ENCODE measurements around the gene PIM2.
"Not testable (repeated sequence)": the region's sequence is repeated elsewhere in the genome, so short reads cannot be mapped to it uniquely, and the experiment has no call there.

PIM2 gene

DNA sequence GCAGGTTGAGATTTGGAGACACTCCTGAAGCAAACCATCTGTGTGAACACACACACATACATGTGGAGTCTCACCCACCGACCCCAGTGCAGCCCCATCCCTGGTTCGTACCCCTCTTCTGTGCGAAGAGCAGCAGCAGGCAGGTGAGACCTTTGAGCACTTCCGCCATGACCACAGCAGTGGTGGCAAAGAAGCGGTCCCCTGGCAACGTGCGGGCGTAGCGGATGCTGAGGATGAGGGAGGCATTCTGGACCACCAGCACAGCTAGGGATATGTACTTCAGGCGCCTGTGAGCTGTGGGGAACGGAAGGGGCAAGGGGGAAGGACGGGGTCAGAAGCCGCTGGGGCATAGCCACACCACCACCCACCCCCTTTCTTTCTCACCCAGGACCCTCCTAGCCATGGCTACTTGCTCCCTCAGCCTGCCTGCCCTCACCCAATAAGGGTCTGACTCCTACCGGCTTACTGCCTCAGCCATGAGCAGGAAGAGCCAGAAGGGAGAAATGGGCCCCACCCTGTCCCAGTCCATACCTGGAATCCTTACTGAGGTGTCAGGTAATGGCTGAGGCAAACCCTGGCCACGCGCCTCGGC lies 9.0 kb downstream of the PIM2 start:
- DNase-seq, result no peak

DNA sequence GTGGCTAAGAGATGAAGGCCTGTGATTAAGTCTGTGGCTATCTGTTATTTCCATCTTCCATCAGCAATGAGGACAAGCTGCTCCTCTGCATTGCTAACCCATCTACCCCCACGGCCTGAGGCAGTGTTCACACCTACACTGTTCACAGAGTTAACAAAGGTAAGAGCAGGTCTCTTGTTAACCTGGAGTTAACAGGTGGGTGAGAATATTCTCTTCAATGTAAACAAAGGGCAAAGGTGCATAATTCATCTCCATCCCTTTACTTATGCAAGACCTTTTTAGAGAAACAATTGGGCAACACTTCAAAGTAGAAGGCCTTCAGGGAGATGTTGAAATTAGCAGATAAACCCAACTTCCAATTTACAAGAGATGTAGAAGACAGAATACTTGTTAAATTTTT lies 10.2 kb downstream of the PIM2 start:
- no peak for DNase-seq

GRCh38 chrX:48905090-48905790 lies 13.6 kb downstream of the PIM2 start:
- DNase-seq, result no peak

DNA sequence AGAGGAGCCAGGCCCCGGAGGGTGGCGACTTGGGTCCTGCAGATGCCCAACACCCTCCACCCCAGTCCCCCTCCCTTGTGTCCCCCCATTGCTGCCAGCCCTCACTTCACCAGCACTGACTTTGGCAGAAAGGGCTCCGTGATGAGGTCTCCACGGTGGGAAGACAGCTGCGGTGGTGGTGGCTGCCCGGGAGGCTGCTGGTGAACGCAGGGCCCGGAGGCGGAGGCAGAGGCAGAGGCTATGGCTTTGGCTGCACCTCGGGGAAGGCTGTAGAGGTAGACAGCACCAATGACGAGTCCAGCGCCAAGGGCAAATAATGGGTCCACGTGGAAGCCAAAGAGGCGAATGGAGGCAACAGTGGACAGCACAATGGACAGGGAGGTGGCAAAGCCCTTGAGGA lies 14.2 kb downstream of the PIM2 start:
- DNase-seq, result no peak

DNA sequence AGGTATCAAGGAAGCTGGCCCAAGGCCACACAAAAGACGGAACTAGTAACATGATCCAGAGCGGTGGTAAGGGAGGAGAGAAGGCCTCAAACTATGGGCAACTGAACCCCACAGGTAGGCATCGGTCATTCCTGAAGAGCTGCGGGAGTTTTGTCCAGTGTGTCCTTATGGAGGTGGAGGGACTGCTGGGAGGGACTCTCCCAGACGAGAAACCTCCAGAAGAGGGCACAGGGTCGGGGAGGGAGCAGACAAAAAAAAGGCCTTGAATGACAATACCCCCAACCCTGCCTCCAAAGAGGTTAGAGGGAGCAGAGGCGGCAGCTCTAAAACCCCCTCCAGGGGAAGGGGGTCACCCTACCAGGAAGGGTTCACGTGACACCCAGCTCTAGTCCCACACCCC lies 14.6 kb downstream of the PIM2 start:
- no peak for DNase-seq

GRCh38 chrX:48903290-48903689 lies 15.5 kb downstream of the PIM2 start:
- no peak for DNase-seq

DNA sequence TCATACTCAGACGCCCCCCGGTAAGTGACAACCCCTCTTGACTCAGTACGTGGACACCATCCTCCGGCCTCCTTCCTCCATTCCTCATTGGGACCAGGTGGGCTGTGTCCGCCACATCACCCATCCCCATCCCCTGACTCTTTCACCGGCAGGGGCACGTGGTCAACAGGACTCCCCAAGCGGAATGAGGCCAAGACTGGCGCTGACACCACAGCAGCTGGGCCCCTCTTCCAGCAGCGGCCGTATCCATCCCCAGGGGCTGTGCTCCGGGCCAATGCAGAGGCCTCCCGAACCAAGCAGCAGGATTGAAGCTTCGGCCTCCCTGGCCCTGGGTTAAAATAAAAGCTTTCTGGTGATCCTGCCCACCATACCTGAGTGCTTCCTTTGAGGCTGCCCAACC lies 16.0 kb downstream of the PIM2 start:
- no peak for DNase-seq

GRCh38 chrX:48902135-48902534 lies 16.7 kb downstream of the PIM2 start:
- DNase-seq, result no peak

GRCh38 chrX:48901069-48901468 lies 17.8 kb downstream of the PIM2 start:
- DNase-seq, result no peak

- no peak for DNase-seq
These were observed 19.8 kb downstream of the PIM2 start for GRCh38 chrX:48899078-48899410.

- DNase-seq, result peak; percentile 28 to 93 (median 86)
These were observed 21.1 kb downstream of the PIM2 start, which contains the start of the genes PQBP1 and TIMM17B for GRCh38 chrX:48897625-48898306. Gene PQBP1 (plus strand): TSS chrX:48897930. CDS start chrX:48898510, 580 bp downstream. Gene TIMM17B (minus strand): TSS chrX:48897768. CDS start chrX:48897749, 19 bp downstream.

- DNase-seq, result peak in 56 of 58 donors; percentile 3 to 76 (median 52)
These were observed 21.6 kb downstream of the PIM2 start for GRCh38 chrX:48897157-48897624.

DNA sequence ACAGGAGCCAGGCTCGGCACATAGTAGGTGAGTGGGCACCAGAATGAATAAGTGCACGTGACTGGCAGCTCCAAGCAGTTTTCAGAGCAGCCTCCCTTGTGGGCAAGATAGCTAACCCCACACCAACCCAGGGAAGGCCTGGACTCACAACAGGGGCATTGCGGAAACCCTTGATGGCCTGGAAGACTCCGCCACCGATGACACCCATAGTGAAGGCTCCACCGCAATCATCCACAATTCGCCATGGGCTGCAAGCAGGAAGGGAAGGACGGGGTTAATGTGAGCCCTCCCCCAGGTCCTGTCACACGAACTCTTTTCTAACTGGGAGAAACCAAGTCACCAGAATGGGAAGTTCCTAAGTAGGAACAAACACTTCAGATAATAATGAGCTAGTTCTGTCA lies 22.2 kb downstream of the PIM2 start:
- DNase-seq, result peak in 6 of 58 donors; percentile 1 to 32 (median 8)

- DNase-seq, result no peak
These were observed 23.9 kb downstream of the PIM2 start for GRCh38 chrX:48894891-48895290.

DNA sequence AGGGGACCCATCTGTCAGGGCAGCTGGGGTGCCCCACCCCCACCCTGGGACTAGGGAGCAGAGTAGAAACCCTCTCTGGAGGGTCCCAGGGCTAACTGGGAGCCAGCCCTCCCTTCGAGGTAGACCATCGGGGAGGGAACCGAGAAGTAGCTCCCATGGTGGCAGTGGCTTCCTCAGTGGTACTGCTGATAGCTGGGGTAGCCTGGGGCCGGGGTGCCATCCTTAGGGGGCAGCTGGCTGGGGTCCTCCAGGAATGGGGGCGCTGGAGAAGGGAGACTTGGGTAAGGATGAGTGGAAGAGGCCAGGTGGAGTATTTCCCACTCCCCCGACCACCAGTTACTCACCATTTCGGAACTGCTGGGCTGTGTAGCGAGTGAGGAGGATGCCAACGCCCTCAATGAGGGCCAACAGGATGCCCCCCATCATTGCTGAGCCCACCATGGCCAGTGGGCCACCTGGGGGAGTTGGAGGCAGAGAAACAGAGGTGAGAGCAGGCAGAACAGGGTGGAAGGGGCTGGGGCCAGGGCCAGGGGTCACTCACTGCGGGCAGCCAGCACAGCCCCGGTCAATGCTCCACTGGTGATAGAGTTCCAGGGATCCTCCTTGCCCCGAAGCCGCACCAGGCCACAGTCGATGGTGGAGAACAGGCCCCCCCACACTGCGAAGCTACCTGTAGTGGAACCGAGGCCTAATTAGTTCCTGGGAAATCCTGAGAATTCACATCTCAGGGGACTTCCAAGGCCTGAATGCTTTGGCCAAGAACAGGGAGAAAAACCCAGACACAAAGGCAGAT lies 25.1 kb downstream of the PIM2 start:
- DNase-seq, result no peak

- DNase-seq, result no peak
These were observed 25.9 kb downstream of the PIM2 start for GRCh38 chrX:48892896-48893295.

- DNase-seq, result peak in 55 of 58 donors; percentile 41 to 90 (median 74)
These were observed 27.2 kb downstream of the PIM2 start for GRCh38 chrX:48891402-48892288.

DNA sequence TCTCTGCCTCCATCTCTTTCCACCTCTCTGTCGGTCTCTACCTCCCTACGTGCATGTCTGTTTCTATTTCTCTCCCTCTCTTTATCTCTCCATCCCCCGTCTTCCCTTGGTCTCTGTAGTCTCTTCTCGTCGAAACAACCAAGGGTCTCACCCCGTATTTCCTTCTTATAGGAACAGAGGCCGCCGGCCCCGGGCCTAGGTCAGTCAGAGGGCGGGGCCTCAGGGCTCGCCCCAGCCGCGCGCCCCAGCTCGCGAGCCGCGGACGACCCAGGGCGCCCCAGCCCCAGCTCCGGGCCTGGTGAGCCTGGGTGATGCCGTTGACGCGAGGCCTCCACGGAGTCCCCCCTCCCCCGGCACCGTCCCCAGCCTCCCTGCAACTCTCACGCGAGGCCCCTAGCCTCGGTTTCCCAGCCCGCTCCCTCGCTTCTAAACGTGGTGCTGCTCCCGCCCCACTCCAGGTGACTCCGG lies 27.9 kb downstream of the PIM2 start:
- peak in 11 of 58 donors; percentile 13 to 47 (median 32) for DNase-seq

DNA sequence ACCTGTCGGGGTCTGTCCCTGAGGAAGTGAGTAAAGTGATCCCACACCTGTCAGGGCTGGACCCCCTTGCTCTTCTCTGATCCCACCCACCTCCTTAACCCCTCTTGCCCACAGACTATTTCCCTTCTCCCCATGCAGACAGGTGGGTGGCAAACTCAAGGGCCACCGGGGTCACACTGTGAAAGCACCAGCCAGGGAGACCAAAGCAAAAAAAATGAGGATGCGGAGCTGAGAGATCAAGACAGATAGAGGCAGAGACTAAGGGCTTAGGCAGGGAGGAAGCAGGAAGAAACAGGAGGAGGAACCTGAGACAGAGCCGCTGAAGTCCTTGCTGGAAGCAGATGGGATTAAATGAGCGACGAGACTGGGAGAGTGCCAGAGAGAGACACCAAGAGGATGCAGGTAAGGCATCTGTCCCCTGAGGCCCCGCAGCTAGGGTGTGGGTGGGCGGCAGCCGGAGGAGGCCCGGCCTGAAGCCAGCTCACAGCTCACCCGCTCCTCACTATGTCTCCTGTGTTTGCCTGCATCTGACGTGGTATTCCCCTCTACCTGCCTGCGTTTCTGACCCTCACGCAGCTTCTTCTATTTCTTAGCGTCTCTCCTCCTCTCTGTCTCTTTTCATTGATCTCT lies 28.4 kb downstream of the PIM2 start:
- DNase-seq, result peak in 14 of 58 donors; percentile 1 to 17 (median 4)

DNA sequence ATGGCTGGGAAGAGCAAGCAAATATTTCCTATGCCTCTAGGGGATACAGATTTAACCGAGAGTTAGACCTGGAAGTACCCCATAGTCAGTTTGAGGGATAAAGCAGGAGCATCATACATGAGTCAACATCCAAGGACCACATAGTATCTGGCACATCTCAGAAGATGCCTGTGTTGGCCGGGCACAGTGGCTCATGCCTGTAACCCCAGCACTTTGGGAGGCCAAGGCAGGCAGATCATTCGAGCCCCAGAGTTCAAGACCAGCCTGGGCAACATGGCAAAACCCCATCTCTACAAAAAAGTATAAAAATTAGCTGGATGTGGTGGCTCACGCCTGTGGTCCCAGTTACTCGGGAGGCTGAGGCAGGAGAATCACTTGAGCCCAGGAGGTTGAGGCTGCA lies 32.2 kb downstream of the PIM2 start:
- not testable (repeated sequence) for DNase-seq

All from anterior cingulate cortex (tissue), 58 donors.